H9 (cell line): ENCODE measurements around the gene SLC24A3. TPM values are rescaled to one million over a fixed set of nuclear protein-coding genes. Genes with fewer than 3 reads are reported as not detected.

ENCODE experiments used
- DNase-seq: peaks from one replicate; pipeline ENCODE4 v3.0.0-alpha.2; 2017
- H2AFZ ChIP-seq: one replicate; pipeline ENCODE4 v1.6.1; 2013; ENCODE audit warnings: mild to moderate bottlenecking, low read length, control low read depth, moderate library complexity
- H2AK5ac ChIP-seq: 2 replicates; pipeline ENCODE4 v1.6.1; 2013; ENCODE audit warnings: low read length, control low read depth, mixed read lengths; ENCODE audit not compliant: insufficient read length
- H2BK120ac ChIP-seq: one replicate; pipeline ENCODE4 v1.6.1; 2013; ENCODE audit warnings: low read depth, mild to moderate bottlenecking, low read length, control low read depth, inconsistent platforms; ENCODE audit not compliant: poor library complexity, severe bottlenecking
- H2BK12ac ChIP-seq: 2 replicates; pipeline ENCODE4 v1.6.1; 2013; ENCODE audit warnings: low read length, control low read depth, mixed read lengths, low read depth; ENCODE audit not compliant: insufficient read length
- H2BK15ac ChIP-seq: 2 replicates; pipeline ENCODE4 v1.6.1; 2013; ENCODE audit warnings: low read depth, low read length, control low read depth
- H2BK20ac ChIP-seq: one replicate; pipeline ENCODE4 v1.6.1; 2013; ENCODE audit warnings: low read depth, mild to moderate bottlenecking, low read length, control low read depth, inconsistent platforms; ENCODE audit not compliant: poor library complexity, severe bottlenecking
- H2BK5ac ChIP-seq: 2 replicates; pipeline ENCODE4 v1.6.1; 2013; ENCODE audit warnings: low read length, control low read depth, mixed read lengths; ENCODE audit not compliant: insufficient read length
- H3K14ac ChIP-seq: 2 replicates; pipeline ENCODE4 v1.6.1; 2013; ENCODE audit warnings: low read length, control low read depth; ENCODE audit not compliant: insufficient read depth
- H3K18ac ChIP-seq: 2 replicates; pipeline ENCODE4 v1.6.1; 2013; ENCODE audit warnings: low read depth, mild to moderate bottlenecking, mixed read lengths, low read length, control low read depth; ENCODE audit not compliant: insufficient read length
- H3K23ac ChIP-seq: 2 replicates; pipeline ENCODE4 v1.6.1; 2013; ENCODE audit warnings: low read length, control low read depth, mixed read lengths, low read depth; ENCODE audit not compliant: insufficient read length
- H3K23me2 ChIP-seq: 2 replicates; pipeline ENCODE4 v1.6.1; 2013; ENCODE audit warnings: low read depth, mild to moderate bottlenecking, mixed read lengths, low read length, control low read depth; ENCODE audit not compliant: insufficient read length, poor library complexity, severe bottlenecking
- H3K27ac ChIP-seq: 2 replicates; pipeline ENCODE4 v1.5.1; 2013; ENCODE audit warnings: low read length, control low read depth, mixed read lengths, low read depth; ENCODE audit not compliant: insufficient read length
- H3K27me3 ChIP-seq: 2 replicates; pipeline ENCODE4 v1.6.1; 2013; ENCODE audit warnings: low read length, control low read depth, inconsistent platforms; ENCODE audit not compliant: insufficient read depth
- H3K4ac ChIP-seq: 2 replicates; pipeline ENCODE4 v1.6.1; 2013; ENCODE audit warnings: low read depth, mild to moderate bottlenecking, control low read depth, inconsistent platforms, low read length, moderate library complexity
- H3K4me1 ChIP-seq: 2 replicates; pipeline ENCODE4 v1.6.1; 2013; ENCODE audit warnings: low read length, control low read depth, inconsistent platforms; ENCODE audit not compliant: insufficient read depth
- H3K4me2 ChIP-seq: 2 replicates; pipeline ENCODE4 v1.6.1; 2013; ENCODE audit warnings: low read length, control low read depth, mixed read lengths; ENCODE audit not compliant: insufficient read length, insufficient read depth
- H3K56ac ChIP-seq: 2 replicates; pipeline ENCODE4 v1.6.1; 2013; ENCODE audit warnings: low read depth, mild to moderate bottlenecking, mixed read lengths, low read length, control low read depth; ENCODE audit not compliant: insufficient read length
- H3K79me1 ChIP-seq: 2 replicates; pipeline ENCODE4 v1.6.1; 2013; ENCODE audit warnings: low read depth, mild to moderate bottlenecking, moderate library complexity, low read length, control low read depth, inconsistent platforms; ENCODE audit not compliant: insufficient read depth, poor library complexity, severe bottlenecking
- H3K79me2 ChIP-seq: 2 replicates; pipeline ENCODE4 v1.6.1; 2013; ENCODE audit warnings: low read length, control low read depth, inconsistent platforms; ENCODE audit not compliant: insufficient read depth
- H3K9ac ChIP-seq: 2 replicates; pipeline ENCODE4 v1.6.1; 2013; ENCODE audit warnings: low read length, control low read depth, mixed read lengths; ENCODE audit not compliant: insufficient read length; ENCODE audit errors: extremely low read depth
- H3K9me3 ChIP-seq: one replicate; pipeline ENCODE4 v1.6.1; 2013; ENCODE audit warnings: low read depth, low read length, inconsistent platforms; ENCODE audit not compliant: control insufficient read depth
- H3T11ph ChIP-seq: one replicate; pipeline ENCODE4 v1.6.1; 2013; ENCODE audit warnings: mild to moderate bottlenecking, low read length, control low read depth, inconsistent platforms
- H4K20me1 ChIP-seq: one replicate; pipeline ENCODE4 v1.6.1; 2013; ENCODE audit not compliant: control insufficient read depth, insufficient read length, insufficient read depth
- H4K5ac ChIP-seq: 2 replicates; pipeline ENCODE4 v1.6.1; 2013; ENCODE audit warnings: low read depth, mild to moderate bottlenecking, mixed read lengths, low read length, control low read depth; ENCODE audit not compliant: insufficient read length
- H4K8ac ChIP-seq: replicated peaks from 2 replicates; pipeline ENCODE4 v1.6.1; 2013; ENCODE audit warnings: low read length, control low read depth, mixed read lengths, low read depth; ENCODE audit not compliant: insufficient read length
- H4K91ac ChIP-seq: 2 replicates; pipeline ENCODE4 v1.6.1; 2013; ENCODE audit warnings: low read depth, mild to moderate bottlenecking, moderate library complexity, mixed read lengths, low read length, control low read depth; ENCODE audit not compliant: insufficient read length
- H3K27ac Mint-ChIP-seq, 3 experiments: 2 replicates in 2 of 3; 3 replicates in 1 of 3; pipeline ENCODE4 v1.8.0; 2020 to 2021; ENCODE audit warnings: mixed read lengths in 3 of 3, mild to moderate bottlenecking in 1 of 3, moderate library complexity in 1 of 3
- H3K27me3 Mint-ChIP-seq: 2 replicates; pipeline ENCODE4 v1.8.0; 2021; ENCODE audit warnings: low read depth, mild to moderate bottlenecking, moderate library complexity, mixed read lengths
- H3K36me3 Mint-ChIP-seq, 3 experiments: 2 replicates in 2 of 3; 3 replicates in 1 of 3; pipeline ENCODE4 v1.8.0; 2020 to 2021; ENCODE audit warnings: low read depth in 3 of 3, mixed read lengths in 3 of 3; ENCODE audit not compliant: insufficient read depth in 1 of 3
- H3K4me1 Mint-ChIP-seq, 2 experiments: 2 replicates each; pipeline ENCODE4 v1.8.0; 2020; ENCODE audit warnings: mixed read lengths in 2 of 2
- H3K4me3 Mint-ChIP-seq, 2 experiments: 2 replicates in 1 of 2; 3 replicates in 1 of 2; pipeline ENCODE4 v1.8.0; 2020 to 2021; ENCODE audit warnings: mild to moderate bottlenecking in 2 of 2, mixed read lengths in 2 of 2, moderate library complexity in 1 of 2
- H3K9me3 Mint-ChIP-seq, 2 experiments: 2 replicates in 1 of 2; 3 replicates in 1 of 2; pipeline ENCODE4 v1.8.0; 2020; ENCODE audit warnings: mild to moderate bottlenecking in 2 of 2, mixed read lengths in 2 of 2, moderate library complexity in 1 of 2
- WGBS: extraction: QIAGEN DNeasy Blood & Tissue Kit; methylation state at CpG from one replicate; pipeline ENCODE4 v1.1.7; 2013; ENCODE audit warnings: missing lambda C conversion rate, low lambda C conversion rate, mixed read lengths; ENCODE audit not compliant: insufficient read length; ENCODE audit errors: extremely low coverage; 5-methylcytosine and 5-hydroxymethylcytosine counted together
- total RNA-seq: library from RNA; stranded (reverse); gene quantifications from 2 replicates; pipeline ENCODE4 v1.2.1, GENCODE V29; 2021
- TF ChIP-seq, protein P1 (sequence below): fragments of 200-600 bp; sonication (generic); conservative IDR thresholded peaks from 3 replicates; pipeline ENCODE4 v1.8.0; 2021; ENCODE audit warnings: antibody characterized with exemption, mild to moderate bottlenecking

SLC24A3 gene
- total RNA-seq, 1 experiment from 2014 or later = 0.83 TPM

- H3K4me1 Mint-ChIP-seq = peaks cover 0 to 3% of the 10 kb centered on the region in 2 experiments; a peak in 2 of 4 replicates
- Histone ChIP-seq H3K56ac (no peak overlapping the region), H3K14ac (no peak overlapping the region), H3T11ph (no peak overlapping the region), H4K5ac (no peak overlapping the region), H3K23ac (no peak overlapping the region), H3K18ac (no peak overlapping the region), H2BK15ac (no peak overlapping the region), H4K91ac (no peak overlapping the region), H4K20me1 (no peaks in the 10 kb centered on the region), H3K4me2 (no peak overlapping the region), H2AK5ac (no peak overlapping the region), H3K23me2 (no peaks in the 10 kb centered on the region), H2BK120ac (no peak overlapping the region), H3K4me1 (no peaks in the 10 kb centered on the region), H2AFZ (no peak overlapping the region), H3K79me1 (no peaks in the 10 kb centered on the region), H3K4ac (no peak overlapping the region), H4K8ac (no peak overlapping the region), H3K9ac (no peak overlapping the region), H3K27ac (no peak overlapping the region), H3K27me3 (no peaks in the 10 kb centered on the region; the same call in 1 of the 2 replicates), H3K9me3 (no peaks in the 10 kb centered on the region), H2BK20ac (no peak overlapping the region), H2BK5ac (no peak overlapping the region), H3K79me2 (no peaks in the 10 kb centered on the region), H2BK12ac (no peak overlapping the region)
- TF ChIP-seq, protein P1, sequence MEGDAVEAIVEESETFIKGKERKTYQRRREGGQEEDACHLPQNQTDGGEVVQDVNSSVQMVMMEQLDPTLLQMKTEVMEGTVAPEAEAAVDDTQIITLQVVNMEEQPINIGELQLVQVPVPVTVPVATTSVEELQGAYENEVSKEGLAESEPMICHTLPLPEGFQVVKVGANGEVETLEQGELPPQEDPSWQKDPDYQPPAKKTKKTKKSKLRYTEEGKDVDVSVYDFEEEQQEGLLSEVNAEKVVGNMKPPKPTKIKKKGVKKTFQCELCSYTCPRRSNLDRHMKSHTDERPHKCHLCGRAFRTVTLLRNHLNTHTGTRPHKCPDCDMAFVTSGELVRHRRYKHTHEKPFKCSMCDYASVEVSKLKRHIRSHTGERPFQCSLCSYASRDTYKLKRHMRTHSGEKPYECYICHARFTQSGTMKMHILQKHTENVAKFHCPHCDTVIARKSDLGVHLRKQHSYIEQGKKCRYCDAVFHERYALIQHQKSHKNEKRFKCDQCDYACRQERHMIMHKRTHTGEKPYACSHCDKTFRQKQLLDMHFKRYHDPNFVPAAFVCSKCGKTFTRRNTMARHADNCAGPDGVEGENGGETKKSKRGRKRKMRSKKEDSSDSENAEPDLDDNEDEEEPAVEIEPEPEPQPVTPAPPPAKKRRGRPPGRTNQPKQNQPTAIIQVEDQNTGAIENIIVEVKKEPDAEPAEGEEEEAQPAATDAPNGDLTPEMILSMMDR = no peak
- DNase-seq = no peak
- H3K27me3 Mint-ChIP-seq = no peaks in the 10 kb centered on the region
- H3K9me3 Mint-ChIP-seq = peaks cover 2 to 3% of the 10 kb centered on the region in 2 experiments; a peak in 3 of 5 replicates
- H3K36me3 Mint-ChIP-seq = peaks cover 0 to 2% (median 0%) of the 10 kb centered on the region in 3 experiments; a peak in 1 of 7 replicates
- no peak overlapping the region for H3K27ac Mint-ChIP-seq
- no CpG with 5 or more reads among the region's 4 CpGs for WGBS
- H3K4me3 Mint-ChIP-seq = no peak overlapping the region
These were observed 77.0 kb downstream of the SLC24A3 start for GRCh38 chr20:19289451-19289850.
